Fibroblast of lung (primary cell): Measurements from ENCODE around the gene RAP1GAP2.

Experiments
- CTCF ChIP-seq, 2 donors: IDR thresholded peaks in 1 of 2; conservative IDR thresholded peaks in 1 of 2; 1 replicate in 1 of 2; 2 replicates in 1 of 2; pipeline ENCODE4 v1.5.1; 2011 to 2012; ENCODE audit warnings: low read length in 2 of 2, control low read depth in 1 of 2, inconsistent platforms in 1 of 2, low read depth in 1 of 2, mild to moderate bottlenecking in 1 of 2
- EZH2 ChIP-seq: IDR thresholded peaks from 2 replicates; pipeline ENCODE4 v1.5.1; 2012; ENCODE audit warnings: low read length, control low read depth, mild to moderate bottlenecking; ENCODE audit errors: missing control alignments

- no peak for TF ChIP-seq CTCF (conservative IDR thresholded peaks at IDR 0.05 in 1 of 2, IDR thresholded peaks at IDR 0.05 in 1 of 2; ENCODE audit: low read depth in 1 of 2, low read length in 2 of 2)
- no peak for TF ChIP-seq EZH2
Measured at GRCh38 chr17:2995377-2995776, 199.1 kb downstream of the RAP1GAP2 start.
